Measurements from ENCODE around the gene PTPA. TPM values are rescaled to one million over a fixed set of nuclear protein-coding genes. Genes with fewer than 3 reads are reported as not detected.

PTPA gene
- total and polyA plus RNA-seq, 2 donors (not counting 1 experiment from before 2014, with no cell fraction given), result 35.0 to 73.9 TPM

DNA sequence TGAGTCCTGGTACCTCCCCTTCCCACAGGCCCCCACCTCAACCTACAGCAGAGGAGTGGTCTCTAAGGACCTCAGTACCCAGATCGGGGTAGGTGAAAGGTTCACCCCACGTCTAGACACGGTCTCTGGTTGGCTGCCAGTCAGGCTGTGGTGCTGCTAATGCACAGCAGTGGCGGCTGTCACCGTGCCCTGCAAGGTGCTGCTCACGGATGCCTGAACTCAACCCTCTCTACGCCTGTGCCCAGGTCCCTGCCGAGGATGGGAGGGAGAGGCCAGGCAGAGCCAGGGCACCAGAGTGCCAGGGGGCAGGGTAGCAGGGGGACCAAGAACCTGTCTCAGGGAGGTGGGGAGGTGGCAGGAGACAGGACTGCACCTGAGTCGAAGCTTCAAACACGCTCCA is 52.5 kb downstream of the PTPA start:
- TF ChIP-seq, protein P1, sequence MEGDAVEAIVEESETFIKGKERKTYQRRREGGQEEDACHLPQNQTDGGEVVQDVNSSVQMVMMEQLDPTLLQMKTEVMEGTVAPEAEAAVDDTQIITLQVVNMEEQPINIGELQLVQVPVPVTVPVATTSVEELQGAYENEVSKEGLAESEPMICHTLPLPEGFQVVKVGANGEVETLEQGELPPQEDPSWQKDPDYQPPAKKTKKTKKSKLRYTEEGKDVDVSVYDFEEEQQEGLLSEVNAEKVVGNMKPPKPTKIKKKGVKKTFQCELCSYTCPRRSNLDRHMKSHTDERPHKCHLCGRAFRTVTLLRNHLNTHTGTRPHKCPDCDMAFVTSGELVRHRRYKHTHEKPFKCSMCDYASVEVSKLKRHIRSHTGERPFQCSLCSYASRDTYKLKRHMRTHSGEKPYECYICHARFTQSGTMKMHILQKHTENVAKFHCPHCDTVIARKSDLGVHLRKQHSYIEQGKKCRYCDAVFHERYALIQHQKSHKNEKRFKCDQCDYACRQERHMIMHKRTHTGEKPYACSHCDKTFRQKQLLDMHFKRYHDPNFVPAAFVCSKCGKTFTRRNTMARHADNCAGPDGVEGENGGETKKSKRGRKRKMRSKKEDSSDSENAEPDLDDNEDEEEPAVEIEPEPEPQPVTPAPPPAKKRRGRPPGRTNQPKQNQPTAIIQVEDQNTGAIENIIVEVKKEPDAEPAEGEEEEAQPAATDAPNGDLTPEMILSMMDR (IDR thresholded peaks at IDR 0.05), result no peak
- no peak for TF ChIP-seq EZH2 (IDR thresholded peaks at IDR 0.05; ENCODE audit: borderline replicate concordance, insufficient read depth, low read depth, low read length, poor library complexity, severe bottlenecking)
- no peaks in the 10 kb centered on the region for H3K79me2 ChIP-seq (ENCODE audit: control insufficient read depth, insufficient read depth, low read length)
- no peak overlapping the region for H3K27ac ChIP-seq (ENCODE audit: low read length in 2 of 2)
- H2AFZ ChIP-seq (ENCODE audit: insufficient read depth, low read depth, low read length, poor library complexity, severe bottlenecking), result no peak overlapping the region
- ChIA-PET CTCF (interaction anchor here (22.0 kb wide), 1 partner anchor 26 kb away, joined by 382 read pairs; no protein-coding TSS in a partner anchor), POLR2A (no interaction called here)
- peaks cover 6 to 9% of the 10 kb centered on the region in 2 donors for H3K4me1 ChIP-seq (ENCODE audit: control insufficient read depth in 2 of 2, insufficient read depth in 2 of 2, low read length in 2 of 2)
- 92% methylated on average over 9 of the region's 10 CpGs for WGBS (ENCODE audit: insufficient coverage)
- no peak overlapping the region for H3K4me2 ChIP-seq (replicated peaks; ENCODE audit: low read depth, low read length, poor library complexity, severe bottlenecking)
- DNase-seq, result no peak
- no peak overlapping the region for H3K9ac ChIP-seq (ENCODE audit: low read length)
- peaks cover 10% of the 10 kb centered on the region for H3K4me1 Mint-ChIP-seq
- H4K20me1 ChIP-seq (ENCODE audit: control insufficient read depth, insufficient read depth, low read length, poor library complexity, severe bottlenecking), result no peaks in the 10 kb centered on the region
- H3K36me3 ChIP-seq (replicated peaks in 1 of 2; ENCODE audit: control extremely low read depth in 1 of 2, control insufficient read depth in 1 of 2, extremely low read depth in 1 of 2, insufficient read depth in 2 of 2, low read length in 1 of 2), result no peaks in the 10 kb centered on the region
- ATAC-seq (ENCODE audit: low read depth), result no peak
- peaks cover 4% of the 10 kb centered on the region for H3K27me3 Mint-ChIP-seq
- no peaks in the 10 kb centered on the region for H3K9me3 Mint-ChIP-seq (ENCODE audit: insufficient read depth)
- no peak overlapping the region for H3K4me3 ChIP-seq (ENCODE audit: control extremely low read depth in 1 of 5, extremely low read depth in 1 of 5, insufficient read depth in 1 of 5, low read depth in 2 of 5, low read length in 4 of 5)
- H3K4me3 Mint-ChIP-seq, result no peak overlapping the region
- H3K9me3 ChIP-seq (ENCODE audit: control extremely low read depth in 1 of 3, control insufficient read depth in 2 of 3, insufficient read depth in 1 of 3, low read length in 2 of 3), result no peaks in the 10 kb centered on the region
- H3K27me3 ChIP-seq (replicated peaks in 1 of 4; ENCODE audit: control extremely low read depth in 1 of 4, control insufficient read depth in 3 of 4, insufficient read depth in 4 of 4, low read length in 3 of 4), result no peaks in the 10 kb centered on the region
- intact Hi-C loops (cut with micrococcal nuclease), result no loop called here
- H3K27ac Mint-ChIP-seq, result no peak overlapping the region

DNA sequence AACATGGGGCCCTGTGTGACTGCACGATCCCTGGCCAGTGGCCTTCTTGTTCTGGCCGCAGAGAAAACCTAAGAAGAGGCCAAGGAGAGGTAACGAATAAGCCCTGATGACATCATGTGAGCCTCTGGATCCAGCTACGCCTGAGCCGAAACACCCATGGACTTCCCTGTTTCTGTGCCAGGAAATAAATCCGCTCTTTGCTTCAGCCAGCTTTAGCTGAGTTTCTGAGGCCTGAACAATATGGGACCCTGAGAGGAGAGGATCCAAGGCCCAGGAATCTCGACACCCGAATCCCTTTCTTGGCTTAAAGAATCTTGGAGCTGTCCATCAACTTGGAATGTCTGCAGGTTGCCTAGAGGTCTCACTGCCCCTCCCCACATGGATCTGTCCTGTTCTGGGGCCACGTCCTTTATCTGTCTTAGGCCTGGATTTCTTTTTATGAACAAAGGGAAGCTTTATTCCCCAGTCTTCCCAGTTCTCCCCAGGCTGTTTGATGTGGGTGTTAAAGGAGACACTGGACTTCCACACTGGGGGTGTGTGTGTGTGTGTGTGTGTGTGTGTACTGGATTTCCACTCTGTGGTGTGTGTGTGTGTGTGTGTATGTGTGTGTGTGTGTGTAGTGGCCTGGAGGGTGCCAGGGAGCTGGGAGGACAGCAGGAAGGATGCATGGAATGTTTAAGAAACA is 53.2 kb downstream of the PTPA start:
- H3K4me3 Mint-ChIP-seq, result no peak overlapping the region
- CTCF ChIA-PET, result interaction anchor here (0.9 to 22.0 kb wide), 2 partner anchors 10 to 27 kb away, joined by 3 to 382 read pairs; no protein-coding TSS in a partner anchor
- DNase-seq, result no peak
- WGBS (ENCODE audit: insufficient coverage), result 99% methylated on average over 8 of the region's 9 CpGs
- Histone ChIP-seq H4K20me1 (ENCODE audit: control insufficient read depth, insufficient read depth, low read length, poor library complexity, severe bottlenecking) (no peaks in the 10 kb centered on the region), H3K36me3 (replicated peaks in 1 of 2; ENCODE audit: control extremely low read depth in 1 of 2, control insufficient read depth in 1 of 2, extremely low read depth in 1 of 2, insufficient read depth in 2 of 2, low read length in 1 of 2) (no peaks in the 10 kb centered on the region), H3K79me2 (ENCODE audit: control insufficient read depth, insufficient read depth, low read length) (no peaks in the 10 kb centered on the region), H2AFZ (ENCODE audit: insufficient read depth, low read depth, low read length, poor library complexity, severe bottlenecking) (no peak overlapping the region), H3K27ac (ENCODE audit: low read length in 2 of 2) (no peak overlapping the region), H3K4me3 (ENCODE audit: control extremely low read depth in 1 of 5, extremely low read depth in 1 of 5, insufficient read depth in 1 of 5, low read depth in 2 of 5, low read length in 4 of 5) (no peak overlapping the region), H3K9me3 (ENCODE audit: control extremely low read depth in 1 of 3, control insufficient read depth in 2 of 3, insufficient read depth in 1 of 3, low read length in 2 of 3) (no peaks in the 10 kb centered on the region), H3K4me1 (ENCODE audit: control insufficient read depth in 2 of 2, insufficient read depth in 2 of 2, low read length in 2 of 2) (peaks cover 6 to 9% of the 10 kb centered on the region in 2 donors), H3K4me2 (replicated peaks; ENCODE audit: low read depth, low read length, poor library complexity, severe bottlenecking) (no peak overlapping the region), H3K9ac (ENCODE audit: low read length) (no peak overlapping the region), H3K27me3 (replicated peaks in 1 of 4; ENCODE audit: control extremely low read depth in 1 of 4, control insufficient read depth in 3 of 4, insufficient read depth in 4 of 4, low read length in 3 of 4) (no peaks in the 10 kb centered on the region)
- H3K27me3 Mint-ChIP-seq, result peaks cover 4% of the 10 kb centered on the region
- H3K9me3 Mint-ChIP-seq (ENCODE audit: insufficient read depth), result no peaks in the 10 kb centered on the region
- no peak for TF ChIP-seq EZH2 (IDR thresholded peaks at IDR 0.05; ENCODE audit: borderline replicate concordance, insufficient read depth, low read depth, low read length, poor library complexity, severe bottlenecking)
- TF ChIP-seq, protein P1 (IDR thresholded peaks at IDR 0.05), result no peak
- H3K27ac Mint-ChIP-seq, result no peak overlapping the region
- ATAC-seq (ENCODE audit: low read depth), result no peak
- intact Hi-C loops (cut with micrococcal nuclease), result no loop called here
- H3K4me1 Mint-ChIP-seq, result peaks cover 10% of the 10 kb centered on the region
- POLR2A ChIA-PET, result no interaction called here
